Upper lobe of left lung (tissue), 4 donors: ENCODE data around the gene IPPK.

Experiments used
- EP300 ChIP-seq, 4 donors: sonication (generic); formaldehyde crosslinking; IDR thresholded peaks; one replicate each; pipeline ENCODE4 v1.5.1; 2017; ENCODE audit warnings: antibody characterized with exemption in 4 of 4, control low read depth in 2 of 4
- POLR2A ChIP-seq, 4 donors: fragments of 450-650 bp; IDR thresholded peaks; one replicate each; pipeline ENCODE4 v1.5.1; 2016 to 2017; ENCODE audit warnings: antibody characterized with exemption in 4 of 4, mild to moderate bottlenecking in 2 of 4
- POLR2AphosphoS5 ChIP-seq, 2 donors: sonication (generic); formaldehyde crosslinking; IDR thresholded peaks; one replicate each; pipeline ENCODE4 v1.5.1; 2017; ENCODE audit warnings: antibody characterized with exemption in 2 of 2
- TF ChIP-seq, protein P1 (sequence below), 6 experiments: fragments of 450-650 bp in 4 of 6; fragments of 200-600 bp in 2 of 6; sonication (generic) in 2 of 6; IDR thresholded peaks; one replicate each; pipeline ENCODE4 v1.5.1; 2016 to 2019; ENCODE audit warnings: antibody characterized with exemption in 6 of 6

- TF ChIP-seq, protein P1, sequence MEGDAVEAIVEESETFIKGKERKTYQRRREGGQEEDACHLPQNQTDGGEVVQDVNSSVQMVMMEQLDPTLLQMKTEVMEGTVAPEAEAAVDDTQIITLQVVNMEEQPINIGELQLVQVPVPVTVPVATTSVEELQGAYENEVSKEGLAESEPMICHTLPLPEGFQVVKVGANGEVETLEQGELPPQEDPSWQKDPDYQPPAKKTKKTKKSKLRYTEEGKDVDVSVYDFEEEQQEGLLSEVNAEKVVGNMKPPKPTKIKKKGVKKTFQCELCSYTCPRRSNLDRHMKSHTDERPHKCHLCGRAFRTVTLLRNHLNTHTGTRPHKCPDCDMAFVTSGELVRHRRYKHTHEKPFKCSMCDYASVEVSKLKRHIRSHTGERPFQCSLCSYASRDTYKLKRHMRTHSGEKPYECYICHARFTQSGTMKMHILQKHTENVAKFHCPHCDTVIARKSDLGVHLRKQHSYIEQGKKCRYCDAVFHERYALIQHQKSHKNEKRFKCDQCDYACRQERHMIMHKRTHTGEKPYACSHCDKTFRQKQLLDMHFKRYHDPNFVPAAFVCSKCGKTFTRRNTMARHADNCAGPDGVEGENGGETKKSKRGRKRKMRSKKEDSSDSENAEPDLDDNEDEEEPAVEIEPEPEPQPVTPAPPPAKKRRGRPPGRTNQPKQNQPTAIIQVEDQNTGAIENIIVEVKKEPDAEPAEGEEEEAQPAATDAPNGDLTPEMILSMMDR (IDR thresholded peaks at IDR 0.05), result no peak
- TF ChIP-seq EP300 (IDR thresholded peaks at IDR 0.05) (no peak), POLR2A (IDR thresholded peaks at IDR 0.05) (no peak), POLR2AphosphoS5 (IDR thresholded peaks at IDR 0.05) (no peak)
Measured at GRCh38 chr9:92641092-92641809, 28.7 kb downstream of the IPPK start.
